H1 (cell line): ENCODE results near the gene PSMC2. TPM values are rescaled to one million over a fixed set of nuclear protein-coding genes. Genes with fewer than 3 reads are reported as not detected.

Experiments
- CTCF ChIA-PET: fragments of 300-600 bp; sonication (Branson Sonifier 250); formaldehyde crosslinking; loops from one replicate; lab custom pipeline; 2021; ENCODE audit not compliant: partially characterized antibody; lab: Charles Lee
- POLR2A ChIA-PET: fragments of 300-600 bp; sonication (Branson Sonifier 250); formaldehyde crosslinking; loops from one replicate; lab custom pipeline; 2021; ENCODE audit warnings: inconsistent platforms; ENCODE audit not compliant: partially characterized antibody; lab: Charles Lee
- DNase-seq, 2 experiments: peaks; one replicate each; pipeline versions ENCODE4 v3.0.0 to v3.0.0-alpha.2; 2010 to 2022; ENCODE audit warnings: low spot score in 2 of 2, low read depth in 1 of 2, mixed read lengths in 1 of 2
- FAIRE-seq: peaks from 2 replicates; lab custom pipeline; 2011; peaks lifted over from hg19 to GRCh38; lab: Jason Lieb, UNC
- H2AFZ ChIP-seq: 2 replicates; pipeline ENCODE4 v1.8.1; 2012; ENCODE audit warnings: low read length, inconsistent platforms
- H2AK5ac ChIP-seq: 2 replicates; pipeline ENCODE4 v1.6.1; 2013; ENCODE audit warnings: low read depth, low read length
- H2BK120ac ChIP-seq: replicated peaks from 2 replicates; pipeline ENCODE3; 2013; ENCODE audit warnings: low read depth, low read length, inconsistent platforms
- H2BK12ac ChIP-seq: 2 replicates; pipeline ENCODE4 v1.6.1; 2013; ENCODE audit warnings: low read depth, low read length
- H2BK15ac ChIP-seq: 2 replicates; pipeline ENCODE4 v1.6.1; 2013; ENCODE audit warnings: low read length
- H2BK20ac ChIP-seq: 2 replicates; pipeline ENCODE4 v1.6.1; 2013; ENCODE audit warnings: low read length
- H2BK5ac ChIP-seq: 2 replicates; pipeline ENCODE4 v1.6.1; 2013; ENCODE audit warnings: low read depth, low read length
- H3K14ac ChIP-seq: 2 replicates; pipeline ENCODE4 v1.6.1; 2013; ENCODE audit warnings: inconsistent platforms; ENCODE audit not compliant: insufficient read length
- H3K18ac ChIP-seq: 2 replicates; pipeline ENCODE4 v1.6.1; 2013; ENCODE audit warnings: low read length; ENCODE audit errors: extremely low read depth
- H3K23ac ChIP-seq: 2 replicates; pipeline ENCODE4 v1.6.1; 2013; ENCODE audit warnings: inconsistent platforms; ENCODE audit not compliant: insufficient read length
- H3K23me2 ChIP-seq: 2 replicates; pipeline ENCODE4 v1.6.1; 2013; ENCODE audit warnings: low read depth, low read length
- H3K27ac ChIP-seq: 2 replicates; pipeline ENCODE4 v1.6.1; 2011; ENCODE audit warnings: low read depth, low read length, inconsistent platforms
- H3K27me3 ChIP-seq, 4 experiments: replicated peaks in 1 of 4; 1 replicate in 1 of 4; 2 replicates in 3 of 4; pipeline versions ENCODE4 v1.6.1 to v1.8.1; 2011 to 2013; ENCODE audit warnings: low read length in 3 of 4, mild to moderate bottlenecking in 3 of 4, inconsistent platforms in 2 of 4, mixed read lengths in 2 of 4, moderate library complexity in 1 of 4; ENCODE audit not compliant: control insufficient read depth in 3 of 4, insufficient read depth in 3 of 4; ENCODE audit errors: extremely low read depth in 1 of 4
- H3K36me3 ChIP-seq, 4 experiments: 2 replicates each; pipeline versions ENCODE4 v1.6.1 to v1.8.1; 2011 to 2013; ENCODE audit warnings: mild to moderate bottlenecking in 4 of 4, low read length in 3 of 4, moderate library complexity in 2 of 4, control low read depth in 1 of 4, inconsistent platforms in 1 of 4; ENCODE audit not compliant: insufficient read depth in 4 of 4, control insufficient read depth in 2 of 4
- H3K4ac ChIP-seq: replicated peaks from 2 replicates; pipeline ENCODE3; 2013; ENCODE audit warnings: low read length, low read depth, mixed read lengths, inconsistent platforms; ENCODE audit not compliant: insufficient read length
- H3K4me1 ChIP-seq, 4 experiments: replicated peaks in 1 of 4; 1 replicate in 1 of 4; 2 replicates in 3 of 4; pipeline versions ENCODE4 v1.6.1 to v1.8.1; 2011 to 2013; ENCODE audit warnings: low read length in 3 of 4, inconsistent platforms in 2 of 4, mixed read lengths in 1 of 4; ENCODE audit not compliant: insufficient read depth in 4 of 4, control insufficient read depth in 3 of 4
- H3K4me2 ChIP-seq, 2 experiments: 2 replicates each; pipeline versions ENCODE4 v1.6.1 to v1.8.1; 2011 to 2013; ENCODE audit warnings: low read depth in 2 of 2, low read length in 2 of 2, control low read depth in 1 of 2, inconsistent platforms in 1 of 2, mild to moderate bottlenecking in 1 of 2; ENCODE audit not compliant: insufficient read depth in 1 of 2
- H3K4me3 ChIP-seq, 4 experiments: fragments of 200-600, 300-600 bp in 1 of 4; sonication (generic), shearing (Covaris generic), sonication (Bioruptor Twin) in 1 of 4; 2 replicates each; pipeline versions ENCODE4 v1.5.1 to v1.8.1; 2011 to 2016; ENCODE audit warnings: low read length in 4 of 4, low read depth in 3 of 4, control low read depth in 2 of 4, inconsistent platforms in 2 of 4, mild to moderate bottlenecking in 2 of 4, mixed read lengths in 1 of 4, moderate library complexity in 1 of 4; ENCODE audit not compliant: insufficient read depth in 2 of 4; ENCODE audit errors: extremely low read depth in 1 of 4
- H3K56ac ChIP-seq: replicated peaks from 2 replicates; pipeline ENCODE3; 2013; ENCODE audit warnings: low read depth, mild to moderate bottlenecking, mixed read lengths, low read length, inconsistent platforms; ENCODE audit not compliant: insufficient read length
- H3K79me1 ChIP-seq: 2 replicates; pipeline ENCODE4 v1.6.1; 2013; ENCODE audit warnings: low read depth, low read length, control low read depth
- H3K79me2 ChIP-seq, 2 experiments: 2 replicates each; pipeline versions ENCODE4 v1.6.1 to v1.8.1; 2012 to 2013; ENCODE audit warnings: low read length in 2 of 2, mild to moderate bottlenecking in 2 of 2, inconsistent platforms in 1 of 2; ENCODE audit not compliant: insufficient read depth in 2 of 2, control insufficient read depth in 1 of 2
- H3K9ac ChIP-seq, 4 experiments: replicated peaks in 1 of 4; 1 replicate in 1 of 4; 2 replicates in 3 of 4; pipeline versions ENCODE4 v1.6.1 to v1.8.1; 2011 to 2013; ENCODE audit warnings: low read depth in 3 of 4, low read length in 3 of 4, control low read depth in 2 of 4, mild to moderate bottlenecking in 2 of 4, moderate library complexity in 2 of 4, inconsistent platforms in 1 of 4; ENCODE audit errors: extremely low read depth in 1 of 4
- H3K9me3 ChIP-seq, 2 experiments: 2 replicates each; pipeline versions ENCODE4 v1.6.1 to v1.8.1; 2012 to 2013; ENCODE audit warnings: mild to moderate bottlenecking in 2 of 2, moderate library complexity in 2 of 2, control low read depth in 1 of 2, inconsistent platforms in 1 of 2, low read depth in 1 of 2, low read length in 1 of 2, mixed read lengths in 1 of 2; ENCODE audit not compliant: insufficient read depth in 2 of 2
- H4K20me1 ChIP-seq, 2 experiments: replicated peaks in 1 of 2; 2 replicates each; pipeline versions ENCODE3 to v1.8.1; 2011 to 2013; ENCODE audit warnings: inconsistent platforms in 2 of 2, low read length in 2 of 2, mild to moderate bottlenecking in 1 of 2; ENCODE audit not compliant: insufficient read depth in 2 of 2, control insufficient read depth in 1 of 2
- H4K5ac ChIP-seq: 2 replicates; pipeline ENCODE4 v1.6.1; 2013; ENCODE audit warnings: low read length, low read depth, mixed read lengths, inconsistent platforms; ENCODE audit not compliant: insufficient read length
- H4K8ac ChIP-seq: 2 replicates; pipeline ENCODE4 v1.8.0; 2013; ENCODE audit warnings: mild to moderate bottlenecking, moderate library complexity, low read length, inconsistent platforms; ENCODE audit not compliant: insufficient read depth; ENCODE audit errors: extremely low read depth
- H4K91ac ChIP-seq: replicated peaks from 2 replicates; pipeline ENCODE3; 2013; ENCODE audit warnings: low read length, mixed read lengths, inconsistent platforms; ENCODE audit not compliant: insufficient read length
- ATF2 ChIP-seq: IDR thresholded peaks from 2 replicates; pipeline ENCODE4 v1.6.1; 2012; ENCODE audit warnings: low read length, inconsistent platforms
- EZH2 ChIP-seq: fragments of 200-600 bp; sonication (generic); IDR thresholded peaks from 2 replicates; pipeline ENCODE4 v1.7.1; 2012; ENCODE audit warnings: low read depth, mild to moderate bottlenecking, moderate library complexity, low read length, inconsistent platforms; ENCODE audit not compliant: severe bottlenecking
- GABPA ChIP-seq: IDR thresholded peaks from 2 replicates; pipeline ENCODE4 v1.6.1; 2011; ENCODE audit warnings: mild to moderate bottlenecking, low read length, moderate library complexity, borderline replicate concordance; ENCODE audit not compliant: insufficient read depth
- JUND ChIP-seq: IDR thresholded peaks from 2 replicates; pipeline ENCODE4 v1.6.1; 2011; ENCODE audit warnings: mild to moderate bottlenecking, improper control_type of control experiment, low read length
- KDM4A ChIP-seq: IDR thresholded peaks from one replicate; pipeline ENCODE4 v1.7.1; 2012; ENCODE audit warnings: low read depth, mild to moderate bottlenecking, moderate library complexity, low read length, inconsistent platforms; ENCODE audit not compliant: severe bottlenecking
- POLR2AphosphoS5 ChIP-seq: IDR thresholded peaks from 2 replicates; pipeline ENCODE4 v1.6.1; 2011; ENCODE audit warnings: low read depth, low read length
- SIN3A ChIP-seq, 2 experiments: IDR thresholded peaks in 1 of 2; conservative IDR thresholded peaks in 1 of 2; 2 replicates each; pipeline ENCODE4 v1.6.1; 2011 to 2012; ENCODE audit warnings: low read length in 2 of 2, improper control_type of control experiment in 1 of 2, low read depth in 1 of 2, mild to moderate bottlenecking in 1 of 2
- WGBS, 2 experiments: shearing (Covaris generic) in 1 of 2; methylation state at CpG; one replicate each; pipeline versions ENCODE4 v1.1.6 to v1.1.7; 2013 to 2015; ENCODE audit warnings: low lambda C conversion rate in 2 of 2, mixed read lengths in 2 of 2, inconsistent platforms in 1 of 2, low coverage in 1 of 2, missing lambda C conversion rate in 1 of 2; ENCODE audit not compliant: insufficient replicate concordance in 2 of 2, insufficient coverage in 1 of 2, insufficient read length in 1 of 2; ENCODE audit errors: extremely low coverage in 1 of 2, missing lambda C conversion rate in 1 of 2; 5-methylcytosine and 5-hydroxymethylcytosine counted together
- polyA plus RNA-seq, 7 experiments: library from polyadenylated mRNA; depleted of rRNA in 3 of 7; stranded (reverse) in 5 of 7; unstranded in 2 of 7; fragments of >200 nt in 5 of 7; fragments of 200-250 nt in 2 of 7; gene quantifications; 1 replicate in 5 of 7; 2 replicates in 1 of 7; 4 replicates in 1 of 7; pipeline versions ENCODE4 v1.2.1 to v1.2.3, GENCODE V29; 2011 to 2013; ENCODE audit warnings: missing spikeins in 2 of 7, mixed read lengths in 2 of 7
- total RNA-seq: library from RNA; stranded (reverse); fragmentation: NEBNext Ultra II Directional; extraction: Animal tissue kit (Norgen Biotek cat#: 25700); gene quantifications from 2 replicates; pipeline ENCODE4 v1.2.1, GENCODE V29; 2021
- TF ChIP-seq, protein P1 (sequence below): IDR thresholded peaks from 2 replicates; pipeline ENCODE4 v1.6.1; 2012; ENCODE audit warnings: inconsistent platforms

PSMC2 gene
- total and polyA plus RNA-seq, 2 of the 8 experiments (the other 6 are each of a cell fraction or from before 2014, with no cell fraction given), result 80.9 to 141 TPM

DNA sequence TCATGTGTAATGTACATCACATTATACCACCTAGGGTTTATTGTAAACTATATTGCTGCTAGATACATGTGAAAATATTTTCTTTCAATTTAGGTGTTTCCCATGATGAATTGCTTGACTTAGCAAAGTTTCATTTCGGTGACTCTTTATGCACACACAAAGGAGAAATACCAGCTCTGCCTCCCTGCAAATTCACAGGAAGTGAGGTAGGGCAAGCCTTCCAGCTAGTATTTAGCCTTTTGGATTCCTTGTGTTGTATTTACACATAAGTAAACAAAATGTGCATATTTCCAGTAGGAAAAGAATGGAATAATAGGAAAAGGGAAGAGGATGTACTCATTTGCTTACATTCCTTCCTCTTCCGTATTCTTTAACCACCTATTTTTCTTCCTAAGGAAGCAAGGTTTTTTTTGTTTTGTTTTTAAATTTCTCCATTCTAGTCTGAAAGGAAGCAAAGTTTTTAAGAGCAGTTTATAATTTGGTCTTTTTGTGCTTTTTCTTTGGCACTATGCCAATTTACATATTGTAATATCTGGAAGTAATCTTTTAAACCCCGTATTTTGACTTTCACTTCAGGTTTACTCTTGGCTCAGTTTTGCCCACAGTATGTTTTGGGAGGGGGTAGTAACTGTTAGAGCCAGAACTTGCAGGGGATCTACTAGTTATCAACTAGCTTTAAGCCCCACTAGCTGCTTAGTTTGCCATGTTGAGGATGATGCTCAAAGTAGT is 39.8 kb upstream of the PSMC2 start:
- FAIRE-seq (no peak), DNase-seq (no peak)
- Histone ChIP-seq H2AK5ac (no peak overlapping the region), H3K4me1 (no peaks in the 10 kb centered on the region), H2AFZ (no peak overlapping the region), H3K4ac (no peak overlapping the region), H2BK5ac (no peak overlapping the region), H4K8ac (no peak overlapping the region), H3K4me2 (no peak overlapping the region), H3K18ac (no peak overlapping the region), H3K36me3 (peaks cover 22 to 95% (median 59%) of the 10 kb centered on the region in 4 experiments), H3K27ac (no peak overlapping the region), H2BK12ac (no peak overlapping the region), H3K23me2 (no peaks in the 10 kb centered on the region), H3K23ac (no peak overlapping the region), H4K5ac (no peak overlapping the region), H3K27me3 (no peaks in the 10 kb centered on the region), H3K79me1 (no peaks in the 10 kb centered on the region), H3K9me3 (no peaks in the 10 kb centered on the region), H3K56ac (no peak overlapping the region), H3K14ac (no peak overlapping the region), H2BK15ac (no peak overlapping the region), H2BK20ac (no peak overlapping the region), H4K20me1 (peaks cover 2 to 4% of the 10 kb centered on the region in 2 experiments), H4K91ac (no peak overlapping the region), H2BK120ac (no peak overlapping the region), H3K79me2 (no peaks in the 10 kb centered on the region), H3K9ac (no peak overlapping the region), H3K4me3 (no peak overlapping the region)
- ChIA-PET CTCF (interaction anchor here (0.6 to 1.3 kb wide), 4 partner anchors 9 to 1662 kb away, joined by 3 to 5 read pairs (median 4); partner anchors contain the start of gene PMPCB), POLR2A (interaction anchor here (1.1 to 3.5 kb wide), 4 partner anchors 10 to 32 kb away, joined by 3 to 9 read pairs (median 4); partner anchors contain the start of gene PMPCB)
- WGBS, 2 experiments, result 92% methylated on average over 3 of the region's 3 CpGs; no CpG with 5 or more reads in 1 of the 2 experiments
- TF ChIP-seq ATF2, result no peak
- TF ChIP-seq POLR2AphosphoS5, result no peak
- TF ChIP-seq GABPA, result no peak
- no peak for TF ChIP-seq EZH2
- TF ChIP-seq KDM4A, result no peak
- TF ChIP-seq, protein P1, sequence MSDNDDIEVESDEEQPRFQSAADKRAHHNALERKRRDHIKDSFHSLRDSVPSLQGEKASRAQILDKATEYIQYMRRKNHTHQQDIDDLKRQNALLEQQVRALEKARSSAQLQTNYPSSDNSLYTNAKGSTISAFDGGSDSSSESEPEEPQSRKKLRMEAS, result no peak
- TF ChIP-seq JUND, result no peak
- TF ChIP-seq SIN3A (conservative IDR thresholded peaks at IDR 0.05 in 1 of 2, IDR thresholded peaks at IDR 0.05 in 1 of 2; ENCODE audit: low read depth in 1 of 2, low read length in 2 of 2), result no peak
